Stomach (tissue), 4 donors: ENCODE results near the gene PIP4K2A.

Experiments
- CTCF ChIP-seq, 7 experiments: fragments of 450-650 bp in 4 of 7; fragments of 200-600 bp in 3 of 7; sonication (generic) in 3 of 7; IDR thresholded peaks; one replicate each; pipeline ENCODE4 v1.5.1; 2016 to 2019; ENCODE audit warnings: antibody characterized with exemption in 7 of 7, control low read depth in 2 of 7, mild to moderate bottlenecking in 1 of 7
- EP300 ChIP-seq: sonication (generic); formaldehyde crosslinking; IDR thresholded peaks from one replicate; pipeline ENCODE4 v1.6.1; 2017; ENCODE audit warnings: antibody characterized with exemption
- POLR2AphosphoS5 ChIP-seq, 3 donors: sonication (generic); formaldehyde crosslinking; IDR thresholded peaks; one replicate each; pipeline ENCODE4 v1.6.1; 2016; ENCODE audit warnings: antibody characterized with exemption in 3 of 3

GRCh38 chr10:22662733-22663330 lies 51.5 kb downstream of the PIP4K2A start:
- no peak for TF ChIP-seq CTCF (IDR thresholded peaks at IDR 0.05)
- TF ChIP-seq POLR2AphosphoS5 (IDR thresholded peaks at IDR 0.05): no peak
- no peak for TF ChIP-seq EP300
